Measurements from ENCODE around the gene SLC22A2. TPM values are rescaled to one million over a fixed set of nuclear protein-coding genes. Genes with fewer than 3 reads are reported as not detected.

The SLC22A2 gene
- total and polyA plus RNA-seq, 10 of the 15 experiments (the other 5 are each of a cell fraction or from before 2014, with no cell fraction given): 0.12 TPM; not detected in 9

DNA sequence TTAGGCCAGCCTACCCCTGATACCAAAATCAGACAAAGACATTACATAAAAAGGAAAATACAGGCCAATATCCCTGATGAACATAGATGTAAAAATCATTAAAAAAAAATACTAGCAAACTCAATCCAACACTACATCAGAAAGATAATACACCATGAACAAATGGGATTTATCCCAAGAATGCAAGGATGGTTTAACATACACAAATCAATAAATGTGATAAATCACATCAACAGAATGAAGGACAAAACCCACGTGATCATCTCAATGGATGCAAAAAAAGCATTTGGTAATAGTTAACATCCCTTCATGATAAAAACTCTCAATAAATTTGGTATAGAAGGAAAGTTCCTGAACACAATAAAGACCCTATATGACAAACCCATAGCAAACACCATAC, 63.8 kb downstream of the SLC22A2 start:
- no peak for DNase-seq (ENCODE audit: low read depth, low spot score)
- H2AFZ ChIP-seq (ENCODE audit: control insufficient read depth, low read depth, low read length): no peak overlapping the region
- TF ChIP-seq, protein P1, sequence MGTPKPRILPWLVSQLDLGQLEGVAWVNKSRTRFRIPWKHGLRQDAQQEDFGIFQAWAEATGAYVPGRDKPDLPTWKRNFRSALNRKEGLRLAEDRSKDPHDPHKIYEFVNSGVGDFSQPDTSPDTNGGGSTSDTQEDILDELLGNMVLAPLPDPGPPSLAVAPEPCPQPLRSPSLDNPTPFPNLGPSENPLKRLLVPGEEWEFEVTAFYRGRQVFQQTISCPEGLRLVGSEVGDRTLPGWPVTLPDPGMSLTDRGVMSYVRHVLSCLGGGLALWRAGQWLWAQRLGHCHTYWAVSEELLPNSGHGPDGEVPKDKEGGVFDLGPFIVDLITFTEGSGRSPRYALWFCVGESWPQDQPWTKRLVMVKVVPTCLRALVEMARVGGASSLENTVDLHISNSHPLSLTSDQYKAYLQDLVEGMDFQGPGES (IDR thresholded peaks at IDR 0.05): no peak
- no peak for TF ChIP-seq TCF12 (IDR thresholded peaks at IDR 0.05; ENCODE audit: low read depth, low read length)
- TF ChIP-seq EGR1 (IDR thresholded peaks at IDR 0.05; ENCODE audit: borderline replicate concordance in 1 of 2, low read depth in 2 of 2, low read length in 2 of 2): no peak
- no peak for TF ChIP-seq CBFB (IDR thresholded peaks at IDR 0.05; ENCODE audit: low read depth)
- TF ChIP-seq CEBPB (IDR thresholded peaks at IDR 0.05; ENCODE audit: borderline replicate concordance in 1 of 2, low read depth in 2 of 2, low read length in 2 of 2): no peak
- TF ChIP-seq E2F4 (IDR thresholded peaks at IDR 0.05; ENCODE audit: low read depth, low read length): no peak
- no peak for TF ChIP-seq SUPT20H (IDR thresholded peaks at IDR 0.05; ENCODE audit: borderline replicate concordance, control insufficient read depth, low read depth, low read length)
- TF ChIP-seq STAT3 (IDR thresholded peaks at IDR 0.05; ENCODE audit: low read depth, low read length): no peak
- no peak for TF ChIP-seq ELK1 (IDR thresholded peaks at IDR 0.05; ENCODE audit: low read depth, low read length)
- H3K36me3 ChIP-seq (ENCODE audit: control insufficient read depth in 2 of 2, insufficient read depth in 2 of 2, low read length in 1 of 2): no peaks in the 10 kb centered on the region
- no peak for FAIRE-seq
- no peak overlapping the region for H3K27ac ChIP-seq (ENCODE audit: control insufficient read depth, insufficient read depth)
- no peaks in the 10 kb centered on the region for H3K4me1 ChIP-seq (ENCODE audit: control insufficient read depth, insufficient read depth, low read length)
- H3K9ac ChIP-seq (ENCODE audit: control insufficient read depth, insufficient read depth, low read length): no peak overlapping the region
- in situ Hi-C loops (cut with MboI): no loop called here
- intact Hi-C loops (cut with micrococcal nuclease; ENCODE audit: unreplicated experiment): no loop called here
- H3K27me3 ChIP-seq (replicated peaks in 1 of 2; ENCODE audit: control insufficient read depth in 2 of 2, insufficient read depth in 2 of 2, low read length in 1 of 2): no peaks in the 10 kb centered on the region
- ChIA-PET POLR2A (no interaction called here), RAD21 (ENCODE audit: unreplicated experiment) (no interaction called here), CTCF (no interaction called here), SMC1A (ENCODE audit: uncharacterized antibody, unreplicated experiment) (no interaction called here)
- H3K79me2 ChIP-seq (ENCODE audit: control insufficient read depth, insufficient read depth, low read length): no peaks in the 10 kb centered on the region
- WGBS (ENCODE audit: insufficient coverage, insufficient replicate concordance, low lambda C conversion rate, missing lambda C conversion rate): 0% methylated on average over 1 of the region's 1 CpG
- no peak overlapping the region for H3K4me3 ChIP-seq
- no peak for ATAC-seq
- BruUV-seq (replicated peaks): no TSS peak
- H4K20me1 ChIP-seq (ENCODE audit: control insufficient read depth, insufficient read depth): no peaks in the 10 kb centered on the region
- H3K4me2 ChIP-seq (ENCODE audit: control insufficient read depth, insufficient read depth): no peak overlapping the region
- no peaks in the 10 kb centered on the region; the same call in 1 of the 3 replicates for H3K9me3 ChIP-seq (replicated peaks; ENCODE audit: control insufficient read depth, insufficient read depth, low read length)

All from GM12878 (cell line).